K562 (cell line): Measurements from ENCODE around the gene PIK3CA. TPM values are rescaled to one million over a fixed set of nuclear protein-coding genes. Genes with fewer than 3 reads are reported as not detected.

Experiments
- BCLAF1 ChIP-seq, 2 experiments: fragments of 450-650 bp in 1 of 2; IDR thresholded peaks; 2 replicates each; pipeline ENCODE4 v1.6.1; 2011 to 2017; ENCODE audit warnings: low read depth in 2 of 2, antibody characterized with exemption in 1 of 2, borderline replicate concordance in 1 of 2, low read length in 1 of 2, mild to moderate bottlenecking in 1 of 2, mixed read lengths in 1 of 2; ENCODE audit not compliant: control insufficient read depth in 1 of 2
- BRD4 ChIP-seq: fragments of 200-600 bp; sonication (generic); IDR thresholded peaks from 2 replicates; pipeline ENCODE4 v1.6.1; 2017; ENCODE audit warnings: inconsistent platforms
- ELF1 ChIP-seq: fragments of 200-800 bp; sonication (Bioruptor generic); IDR thresholded peaks from 2 replicates; pipeline ENCODE4 v1.6.1; 2016; ENCODE audit warnings: missing genetic modification characterization, missing compliant biosample characterization
- HINFP ChIP-seq: fragments of 450-650 bp; conservative IDR thresholded peaks from 2 replicates; pipeline ENCODE4 v1.6.1; 2016; ENCODE audit warnings: missing genetic modification characterization, low read depth, mild to moderate bottlenecking, control low read depth, missing compliant biosample characterization
- PYGO2 ChIP-seq: fragments of 450-650 bp; IDR thresholded peaks from 2 replicates; pipeline ENCODE4 v1.6.1; 2016; ENCODE audit warnings: mild to moderate bottlenecking, missing genetic modification characterization, moderate library complexity, missing compliant biosample characterization
- RREB1 ChIP-seq: fragments of 250-450 bp; sonication (Bioruptor Pico); IDR thresholded peaks from 2 replicates; pipeline ENCODE4 v1.4.0; 2020
- SREBF1 ChIP-seq: fragments of 150-350 bp; IDR thresholded peaks from 2 replicates; pipeline ENCODE4 v1.6.1; 2014; ENCODE audit warnings: antibody characterized with exemption, low read depth, low read length, borderline replicate concordance
- ZMIZ1 ChIP-seq, 2 experiments: fragments of 150-350 bp in 1 of 2; IDR thresholded peaks; 2 replicates each; pipeline ENCODE4 v1.6.1; 2012 to 2016; ENCODE audit warnings: low read depth in 2 of 2, low read length in 2 of 2, mild to moderate bottlenecking in 1 of 2, moderate library complexity in 1 of 2
- ZNF143 ChIP-seq: sonication (generic); formaldehyde crosslinking; IDR thresholded peaks from 2 replicates; pipeline ENCODE4 v1.9.0; 2022; ENCODE audit warnings: mild to moderate bottlenecking, missing genetic modification reagents
- ZNF311 ChIP-seq: fragments of 250-450 bp; sonication (Bioruptor Pico); IDR thresholded peaks from 2 replicates; pipeline ENCODE4 v1.4.0; 2020; ENCODE audit warnings: mild to moderate bottlenecking, moderate library complexity
- ZNF41 ChIP-seq: fragments of 250-450 bp; sonication (Bioruptor Pico); conservative IDR thresholded peaks from 2 replicates; pipeline ENCODE4 v1.4.0; 2020; ENCODE audit warnings: mild to moderate bottlenecking
- polyA plus RNA-seq, 8 experiments: library from polyadenylated mRNA; depleted of rRNA in 4 of 8; stranded (reverse) in 5 of 8; unstranded in 3 of 8; fragments of >200 nt; fragmentation: Nextera tagmentation in 2 of 8; fragmentation: Illumina TruSeq in 1 of 8; extraction: Ambion mirVana in 2 of 8; extraction: Trizol in 1 of 8; gene quantifications; 2 replicates each; pipeline versions ENCODE4 v1.2.1 to v1.2.3, GENCODE V29; 2011 to 2014; ENCODE audit warnings: inconsistent platforms in 1 of 8, missing spikeins in 1 of 8
- total RNA-seq, 7 experiments: library from RNA; depleted of rRNA in 6 of 7; stranded (reverse); fragments of >200 nt in 6 of 7; fragmentation: Illumina TruSeq in 2 of 7; extraction: Trizol in 2 of 7; gene quantifications; 2 replicates each; pipeline versions ENCODE4 v1.2.1 to v1.2.3, GENCODE V29; 2011 to 2021; ENCODE audit warnings: low replicate concordance in 1 of 7

The PIK3CA gene
- total and polyA plus RNA-seq, 9 of the 15 experiments (the other 6 are each of a cell fraction or from before 2014, with no cell fraction given): 3.8 to 19.4 (median 10.8) TPM

- TF ChIP-seq BCLAF1 (IDR thresholded peaks at IDR 0.05; ENCODE audit: borderline replicate concordance in 1 of 2, control insufficient read depth in 1 of 2, low read depth in 2 of 2, low read length in 1 of 2) (no peak), BRD4 (peak; percentile 50; the same call in 1 of the 2 replicates), HINFP (tag) (no peak), SREBF1 (no peak), ZNF143 (CRISPR knock-in tag) (no peak), RREB1 (peak; percentile 67; the same call in 1 of the 2 replicates), ZNF41 (no peak), PYGO2 (tag) (no peak), ELF1 (tag) (peak; percentile 89), ZMIZ1 (IDR thresholded peaks at IDR 0.05; ENCODE audit: low read depth in 2 of 2, low read length in 2 of 2) (no peak), ZNF311 (CRISPR knock-in tag) (peak; percentile 75)
Measured at GRCh38 chr3:179260949-179261765, 113.0 kb downstream of the PIK3CA start (continued).
